Stimulated activated CD8-positive, alpha-beta memory T cell treated with anti-CD3 and anti-CD28 coated beads, Interleukin-4, amount 100 ng/mL, for 24 hours (primary cell): Measurements from ENCODE around the gene ISY1.
A peak's percentile ranks its signal among the peaks of the same experiment; 100 is the strongest.
"Not testable (repeated sequence)": the region's sequence is repeated elsewhere in the genome, so short reads cannot be mapped to it uniquely, and the experiment has no call there.

Experiments used
- DNase-seq: peaks from one replicate; pipeline ENCODE4 v3.0.0-alpha.2; 2020; ENCODE audit warnings: low read depth

Gene ISY1

DNA sequence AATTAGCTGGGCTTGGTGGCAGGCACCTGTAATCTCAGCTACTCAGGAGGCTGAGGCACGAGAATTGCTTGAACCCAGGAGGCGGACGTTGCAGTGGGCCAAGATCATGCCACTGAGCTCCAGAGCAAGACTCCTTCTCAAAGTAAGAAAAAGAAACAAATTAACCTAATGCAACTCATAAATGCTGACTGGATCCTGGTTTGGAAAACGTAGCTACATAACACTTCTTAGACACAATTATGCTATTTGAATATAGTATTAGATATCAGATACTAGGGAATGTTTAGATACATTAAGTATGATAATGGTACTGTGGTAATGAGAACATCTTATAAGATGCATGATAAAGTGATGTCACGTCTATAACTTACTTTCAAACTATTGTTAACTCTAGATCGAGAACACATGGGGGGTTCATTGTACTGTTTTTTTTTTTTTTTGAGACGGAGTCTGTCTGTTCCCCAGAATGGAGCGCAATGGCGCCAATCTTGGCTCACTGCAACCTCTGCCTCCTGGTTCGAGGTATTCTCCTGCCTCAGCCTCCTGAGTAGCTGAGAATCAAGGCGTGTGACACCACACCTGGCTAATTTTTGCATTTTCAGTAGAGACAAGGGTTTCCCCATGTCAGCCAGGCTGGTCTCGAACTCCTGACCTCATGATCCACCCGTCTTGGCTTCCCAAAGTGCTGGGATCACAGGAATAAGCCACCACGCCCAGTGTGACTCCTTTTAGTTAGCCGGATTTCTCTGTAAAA lies 5.9 kb upstream of the ISY1 start:
- no peak for DNase-seq

DNA sequence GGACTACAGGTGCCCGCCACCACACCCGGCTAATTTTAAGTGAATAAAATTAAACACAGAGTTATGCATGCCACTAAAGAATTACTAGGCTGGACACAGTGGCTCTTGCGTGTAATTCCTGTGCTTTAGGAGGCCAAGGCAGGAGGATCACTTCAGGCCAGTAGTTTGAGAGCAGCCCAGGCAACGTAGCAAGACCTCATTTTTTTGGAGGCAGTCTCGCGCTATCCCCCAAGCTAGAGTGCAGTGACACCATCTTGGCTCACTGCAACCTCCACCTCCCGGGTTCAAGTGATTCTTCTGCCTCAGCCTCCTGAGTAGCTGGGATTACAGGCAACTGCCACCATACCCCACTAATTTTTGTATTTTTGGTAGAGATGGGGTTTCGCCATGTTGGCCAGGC lies 4.7 kb upstream of the ISY1 start:
- DNase-seq: not testable (repeated sequence)

DNA sequence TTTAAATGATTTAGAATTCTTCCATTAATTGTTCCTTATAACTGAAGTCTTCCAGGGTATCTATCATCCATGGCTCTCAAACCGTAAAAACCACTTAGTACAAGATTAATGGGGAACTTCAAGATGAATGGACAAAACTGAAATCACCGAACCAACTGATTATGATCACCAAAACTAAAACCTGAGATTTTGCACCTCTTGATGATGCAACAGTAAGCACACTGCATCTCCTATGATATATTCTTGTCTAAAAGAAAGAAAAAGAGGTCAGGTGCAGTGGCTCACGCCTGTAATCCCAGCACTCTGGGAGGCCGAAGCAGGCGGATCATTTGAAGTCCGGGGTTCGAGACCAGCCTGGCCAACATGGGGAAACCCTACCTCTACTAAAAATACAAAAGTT lies 3.6 kb upstream of the ISY1 start:
- DNase-seq: no peak

DNA sequence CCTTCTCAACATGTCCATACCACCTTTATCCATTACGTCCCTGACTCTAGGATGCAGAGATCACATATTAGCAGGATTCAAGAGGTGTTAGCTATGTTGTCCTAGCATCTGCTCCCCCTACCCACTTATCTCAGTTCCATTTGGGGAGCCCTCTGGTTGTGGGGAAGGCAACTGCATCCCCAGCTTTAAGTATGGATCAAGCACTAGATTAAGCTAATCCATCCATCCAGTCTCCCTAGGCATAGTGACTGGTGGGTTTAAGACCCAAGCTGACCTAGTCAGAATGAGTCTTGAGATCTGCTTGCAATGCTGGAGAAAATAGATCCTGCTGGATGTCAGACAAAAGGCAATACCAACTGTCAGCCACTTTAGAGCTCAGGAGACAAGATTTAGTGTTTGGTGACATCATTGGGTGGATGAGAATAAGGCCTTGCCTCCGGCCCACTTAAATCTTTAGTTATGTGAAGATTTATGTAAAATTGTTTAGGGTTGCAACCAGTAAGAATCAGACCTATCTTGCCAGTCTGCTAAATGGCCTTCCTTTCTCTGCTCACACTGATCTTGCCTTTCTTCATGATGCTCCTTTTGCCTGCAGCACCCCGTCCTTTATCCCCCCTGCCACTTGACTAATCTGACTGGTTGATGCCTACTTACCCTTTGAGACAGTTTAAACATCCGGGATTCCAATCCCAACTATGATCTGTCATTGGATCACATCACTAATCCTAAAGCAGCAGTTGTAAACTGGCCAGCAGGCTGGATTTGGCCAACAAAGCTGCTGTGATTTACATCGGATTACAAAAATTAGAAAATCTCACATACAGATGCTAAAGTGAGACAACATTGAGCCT lies 2.1 kb upstream of the ISY1 start:
- DNase-seq: no peak

DNA sequence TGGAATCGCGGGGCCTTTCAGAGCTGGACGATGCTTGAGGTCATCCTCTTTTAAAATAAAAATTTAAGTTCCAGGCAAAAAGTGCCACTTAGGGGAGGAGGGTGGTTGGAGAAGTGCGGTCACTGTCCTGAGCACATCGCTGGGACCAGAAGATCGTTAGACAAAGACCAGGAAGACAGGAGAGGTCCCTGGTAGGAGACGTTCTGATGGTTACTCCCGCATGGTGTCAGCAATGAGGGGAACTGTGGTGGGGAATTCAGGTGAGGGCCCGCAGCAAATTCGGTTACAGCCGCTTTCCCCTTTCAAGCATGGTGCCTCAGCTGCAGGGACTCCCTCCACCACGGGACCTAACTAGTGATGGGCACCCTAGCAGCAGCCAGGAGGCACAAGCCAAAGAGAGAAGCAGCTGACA lies 1.0 kb upstream of the ISY1 start:
- peak; percentile 15 for DNase-seq

DNA sequence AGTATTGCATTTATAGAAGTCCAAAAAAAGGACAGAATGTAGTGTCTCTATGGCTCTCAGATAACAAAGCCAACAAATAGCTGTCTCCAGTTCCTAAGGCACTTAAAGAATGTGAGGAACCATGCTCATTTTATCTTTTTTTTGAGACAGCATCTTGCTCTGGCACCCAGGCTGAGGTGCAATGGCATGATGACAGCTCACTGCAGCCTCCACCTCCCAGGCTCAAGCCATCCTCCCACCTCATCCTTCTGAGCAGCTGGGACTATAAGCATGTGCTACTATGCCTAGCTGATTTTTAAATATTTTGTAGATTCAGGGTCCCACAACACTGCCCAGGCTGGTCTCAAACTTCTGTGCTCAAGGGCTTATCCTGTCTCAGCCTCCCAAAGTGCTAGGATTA lies 16.1 kb downstream of the ISY1 start:
- DNase-seq: no peak

DNA sequence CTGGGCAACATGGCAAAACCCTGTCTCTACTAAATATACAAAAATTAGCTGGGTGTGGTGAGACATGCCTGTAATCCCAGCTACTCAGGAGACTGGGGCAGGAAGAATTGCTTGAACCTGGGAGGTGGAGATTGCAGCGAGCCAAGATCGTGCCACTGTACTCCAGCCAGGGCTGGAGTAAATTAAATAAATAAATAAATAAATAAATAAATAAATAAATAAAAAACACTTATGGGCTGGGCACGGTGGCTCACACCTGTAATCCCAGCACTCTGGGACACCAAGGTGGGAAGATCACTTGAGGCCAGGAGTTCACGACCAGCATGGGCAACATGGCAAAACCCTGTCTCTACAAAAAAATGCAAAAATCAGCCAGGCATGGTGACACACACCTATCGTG lies 19.9 kb downstream of the ISY1 start:
- not testable (repeated sequence) for DNase-seq

DNA sequence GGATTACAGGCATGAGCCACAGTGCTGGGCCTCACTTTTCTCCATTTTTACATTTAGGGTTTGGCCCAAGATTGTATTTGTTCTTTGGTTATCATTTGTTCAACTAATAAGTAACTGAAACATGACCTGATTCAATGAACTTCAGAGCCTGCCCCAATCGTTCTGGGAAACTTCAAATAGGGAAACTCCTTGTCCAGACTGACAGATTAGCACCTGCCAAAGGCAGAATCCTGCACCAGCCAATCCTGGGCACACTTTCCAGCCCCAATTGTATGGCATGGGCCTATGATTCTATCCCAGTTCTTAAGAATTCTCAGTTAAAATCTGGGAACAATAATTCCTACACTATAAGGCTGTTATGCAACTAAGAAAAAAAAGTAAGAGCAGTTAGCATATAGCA lies 21.0 kb downstream of the ISY1 start:
- DNase-seq: no peak

DNA sequence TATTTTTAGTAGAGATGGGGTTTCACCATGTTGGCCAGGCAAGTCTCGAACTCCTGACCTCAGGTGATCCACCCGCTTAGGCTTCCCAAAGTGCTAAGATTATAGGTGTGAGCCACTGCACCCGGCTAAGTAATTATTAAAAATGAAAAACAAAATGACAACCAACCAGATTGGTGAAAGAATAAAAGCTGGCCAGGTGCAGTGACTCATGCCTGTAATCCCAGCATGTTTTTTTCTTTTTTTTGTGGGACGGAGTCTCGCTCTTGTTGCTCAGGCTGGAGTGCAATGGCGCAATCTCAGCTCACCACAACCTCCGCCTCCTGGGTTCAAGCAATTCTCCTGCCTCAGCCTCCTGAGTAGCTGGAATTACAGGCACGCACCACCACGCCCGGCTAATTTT lies 24.6 kb downstream of the ISY1 start:
- not testable (repeated sequence) for DNase-seq

DNA sequence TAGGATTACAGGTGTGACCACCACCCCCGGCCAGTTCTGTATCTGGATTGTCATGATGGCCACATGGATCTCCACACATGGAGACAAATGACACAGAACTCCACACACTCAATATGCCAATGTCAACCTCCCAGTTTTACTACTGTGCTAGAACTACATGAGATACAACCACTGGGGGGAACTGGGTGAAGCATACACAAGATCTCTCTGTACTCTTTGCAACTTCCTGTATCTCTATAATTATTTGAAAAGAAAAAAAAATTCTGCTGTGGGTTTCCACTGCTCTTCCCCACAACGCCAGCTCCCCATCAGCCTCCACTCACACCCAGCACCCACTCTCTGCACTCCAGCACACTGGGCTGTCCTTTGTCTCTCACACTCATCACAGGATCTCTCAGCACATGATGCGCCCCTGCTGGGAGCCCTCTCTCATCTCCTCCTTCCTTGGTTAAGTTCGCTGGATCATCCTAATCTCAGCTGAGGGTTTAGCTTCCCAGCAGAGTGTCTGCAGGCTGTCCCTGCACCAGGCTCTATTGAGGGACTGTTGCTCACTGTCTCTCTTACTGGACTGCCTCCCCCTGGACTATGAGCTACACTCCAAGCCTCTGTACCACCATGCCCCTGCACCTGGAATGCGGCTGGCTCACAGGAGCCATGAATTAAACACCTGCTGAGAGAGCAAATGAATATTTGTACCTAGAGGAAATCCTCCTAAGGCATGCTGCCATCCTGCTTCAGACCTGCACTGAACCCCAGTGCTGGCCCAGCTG lies 28.6 kb downstream of the ISY1 start:
- DNase-seq: no peak

DNA sequence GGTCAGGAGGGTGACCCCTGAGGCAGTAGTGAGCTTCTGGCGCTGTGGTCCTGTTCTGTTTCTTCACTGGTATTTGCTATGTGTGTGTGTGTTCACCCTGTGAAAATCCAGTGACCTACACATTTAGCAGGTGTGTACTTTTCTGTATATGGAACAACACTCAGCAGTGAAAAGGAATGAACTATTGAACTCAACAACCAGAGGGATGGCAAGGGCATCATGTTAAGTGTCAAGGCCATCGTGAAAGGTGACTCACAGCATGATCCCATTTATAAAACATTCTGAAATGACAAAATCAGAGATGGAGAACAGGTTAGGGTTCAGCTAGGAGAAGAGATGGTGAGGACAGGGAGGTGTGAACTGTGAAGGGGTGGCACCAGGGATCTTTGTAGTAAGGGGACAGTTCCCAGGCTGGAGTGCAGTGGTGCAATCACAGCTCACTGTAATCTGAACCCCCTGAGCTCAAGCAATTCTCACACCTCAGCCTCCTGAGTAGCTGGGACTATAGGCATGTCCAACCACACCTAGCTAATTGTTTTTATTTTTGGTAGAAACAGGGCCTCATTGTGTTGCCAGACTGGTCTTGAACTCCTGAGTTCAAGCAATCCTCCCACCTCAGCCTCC lies 29.3 kb downstream of the ISY1 start:
- no peak for DNase-seq

DNA sequence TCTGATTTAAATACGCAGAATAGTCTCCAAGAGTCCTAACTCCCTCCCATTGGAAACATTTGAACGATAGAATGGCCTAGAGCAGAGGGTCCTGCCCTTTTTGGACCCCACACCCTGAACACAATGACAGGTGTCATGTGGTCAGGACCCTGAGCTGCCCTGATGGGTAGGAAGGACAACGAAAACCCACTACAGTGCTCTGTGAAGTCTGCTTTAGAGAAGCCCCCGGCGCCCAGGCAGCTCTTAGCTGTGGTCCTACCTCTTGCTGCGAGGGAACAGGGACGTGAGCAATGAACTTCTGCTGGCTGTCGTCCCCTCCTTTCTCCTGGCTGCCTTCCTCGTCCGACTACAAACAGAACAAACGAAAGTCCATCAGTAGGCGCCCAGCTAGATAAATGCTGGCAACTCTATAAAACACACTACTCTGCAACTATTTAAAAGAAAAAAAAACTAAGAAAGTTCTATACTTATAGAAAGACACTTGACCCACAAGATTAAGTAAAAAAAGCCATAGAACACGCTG lies 30.5 kb downstream of the ISY1 start:
- DNase-seq: no peak

DNA sequence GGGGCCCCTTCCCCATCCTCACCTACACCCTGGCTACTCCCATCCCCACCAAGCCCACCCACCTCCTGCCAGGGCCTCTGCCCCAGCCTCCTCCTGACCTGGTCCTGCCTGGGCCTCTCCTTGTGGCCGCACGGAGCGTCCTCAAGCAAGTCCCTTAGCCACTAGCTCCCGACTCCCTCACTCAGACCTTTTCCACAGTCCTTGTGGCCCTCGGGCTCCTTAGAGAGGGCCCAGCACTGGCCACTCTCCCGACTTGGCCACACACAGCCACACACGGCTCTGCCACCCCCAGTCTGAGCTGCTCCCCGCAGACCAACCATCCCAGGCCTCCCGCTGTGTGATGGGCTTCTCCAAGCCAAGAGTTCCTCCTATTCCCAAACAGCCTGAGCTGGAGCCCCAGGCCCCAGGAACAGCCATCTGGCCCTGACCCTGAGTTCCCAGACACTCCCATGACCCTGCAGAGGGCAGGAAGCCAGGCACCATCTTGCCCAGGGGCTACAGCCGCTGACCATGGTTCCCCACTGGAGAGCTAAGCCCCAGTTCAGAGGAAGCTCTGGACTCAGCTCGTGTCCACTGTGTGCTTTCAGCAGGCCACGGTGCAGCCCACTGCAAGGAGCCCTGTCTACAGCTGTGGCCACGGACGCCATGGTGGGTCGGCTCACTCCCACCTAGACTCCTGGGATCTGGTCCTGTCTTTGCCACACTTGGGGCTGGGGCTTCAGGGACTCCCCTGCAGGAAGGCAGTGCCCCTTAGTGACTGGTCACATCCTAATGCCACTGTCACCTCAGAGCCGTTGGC lies 32.3 kb downstream of the ISY1 start:
- DNase-seq: no peak

DNA sequence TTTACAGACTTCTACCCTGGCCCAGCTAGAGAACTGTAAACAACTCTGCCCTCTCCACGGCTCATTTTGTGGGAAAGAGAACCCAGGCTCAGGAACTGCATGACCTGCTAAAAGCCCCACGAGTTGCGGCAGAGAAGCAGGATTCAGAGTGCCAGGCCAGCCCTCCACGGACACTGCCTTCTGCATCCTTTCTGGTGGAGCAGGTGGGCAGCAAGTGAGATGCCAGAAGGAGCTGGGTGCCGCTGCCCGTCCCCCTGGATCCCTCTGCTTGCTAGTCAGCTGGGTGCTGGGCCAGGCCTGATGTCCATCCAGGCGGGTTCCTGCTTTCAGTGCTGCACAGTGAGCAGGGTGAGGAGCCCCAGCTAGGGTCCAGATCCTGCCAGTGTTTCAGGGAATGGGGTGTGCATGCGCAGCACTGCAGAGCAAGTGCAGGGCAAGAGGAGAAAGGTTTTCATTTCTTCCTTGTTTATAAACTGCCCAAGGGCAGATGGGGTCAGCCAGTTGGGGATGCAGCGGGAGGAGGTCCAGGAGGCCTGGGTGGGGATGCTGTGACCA lies 34.1 kb downstream of the ISY1 start:
- no peak for DNase-seq

DNA sequence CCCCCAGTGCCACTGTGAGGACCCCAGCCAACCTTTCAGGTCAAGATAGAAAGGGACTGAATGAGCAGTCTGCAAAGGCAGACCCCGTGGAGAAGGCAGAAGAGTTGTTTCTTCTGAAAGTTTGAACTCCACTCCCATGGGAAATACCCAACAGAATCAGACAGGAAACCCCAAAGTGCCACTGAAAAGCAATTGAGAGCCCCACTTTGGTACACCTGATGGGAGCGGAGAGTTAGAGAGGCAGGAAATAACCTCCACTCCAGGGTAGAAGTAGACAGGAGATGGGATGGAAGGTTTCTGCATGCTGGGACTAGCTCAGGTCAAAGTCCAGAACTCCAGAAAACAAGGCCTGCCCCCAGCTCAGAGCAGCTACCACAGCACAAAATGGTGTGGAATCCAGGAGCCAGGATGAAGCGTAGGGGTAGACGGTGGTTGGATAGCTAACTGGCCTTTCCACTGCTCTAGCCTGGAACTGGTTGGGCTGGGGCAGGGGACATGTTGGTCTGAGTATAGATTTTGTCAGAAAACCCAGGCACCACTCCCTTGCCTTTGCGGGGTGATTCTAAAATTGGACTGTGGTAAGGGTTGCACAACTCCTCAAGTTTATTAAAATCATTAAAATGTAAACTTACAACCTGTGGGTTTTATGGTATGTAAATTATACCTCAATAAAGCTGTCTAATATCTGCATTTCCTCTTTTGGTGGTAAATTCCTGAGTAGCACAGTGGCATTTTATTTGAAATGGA lies 37.4 kb downstream of the ISY1 start:
- DNase-seq: no peak

DNA sequence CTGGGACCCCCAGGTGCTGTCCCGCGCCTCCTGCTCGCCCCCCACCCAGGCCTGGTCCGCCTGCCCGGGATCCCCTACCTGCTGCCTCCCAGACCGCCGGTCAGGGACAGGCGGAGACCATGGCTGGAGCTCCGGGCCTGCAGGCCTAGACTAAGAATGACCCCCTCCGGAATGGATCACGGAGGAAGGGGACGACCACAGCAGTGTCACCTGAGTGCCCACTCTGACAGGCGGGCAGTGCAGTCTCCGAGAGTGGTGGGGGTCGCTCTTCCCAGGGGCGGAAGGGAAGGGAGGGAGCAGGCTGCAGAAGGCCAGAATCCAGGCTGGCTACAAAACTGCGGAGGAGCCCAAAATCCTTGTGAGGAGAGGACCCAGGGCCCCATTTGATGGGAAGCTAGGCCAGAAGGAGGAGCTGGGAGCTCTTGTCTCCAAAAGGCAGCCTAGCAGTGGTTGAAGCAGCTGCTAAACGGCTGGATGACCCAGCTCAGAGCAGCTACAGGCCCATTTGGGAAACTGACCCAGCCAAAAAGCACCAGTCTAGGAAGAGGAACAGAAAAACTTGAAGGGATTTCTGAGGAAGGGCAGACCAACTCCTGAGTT lies 38.4 kb downstream of the ISY1 start:
- no peak for DNase-seq

DNA sequence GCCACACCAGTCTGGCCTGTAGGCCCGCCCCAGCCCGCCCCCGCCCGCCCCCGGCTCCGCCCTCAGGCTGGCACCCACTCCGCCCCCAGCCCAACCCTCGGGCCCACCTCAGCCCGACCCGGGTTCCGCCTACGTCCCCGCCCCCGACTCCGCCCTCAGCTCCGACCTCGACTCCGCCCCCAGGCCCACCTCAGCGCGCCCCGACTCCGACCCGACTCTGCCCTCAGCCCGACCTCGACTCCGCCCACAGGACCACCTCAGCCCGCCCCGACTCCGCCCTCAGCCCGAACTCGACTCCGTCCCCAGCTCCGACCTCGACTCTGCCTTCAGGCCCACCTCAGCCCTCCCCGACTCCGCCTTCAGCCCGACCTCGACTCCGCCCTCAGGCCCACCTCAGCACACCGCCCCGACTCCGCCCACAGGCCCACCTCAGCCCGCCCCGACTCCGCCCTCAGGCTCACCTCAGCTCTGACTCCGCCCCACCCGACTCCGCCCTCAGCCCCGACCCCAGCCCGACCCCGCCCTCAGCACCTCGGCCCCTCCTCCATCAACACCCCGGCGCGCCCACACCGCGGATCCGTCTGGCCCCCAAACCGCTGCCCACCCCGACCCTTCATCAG lies 39.0 kb downstream of the ISY1 start, which contains the start of gene RAB43:
Gene RAB43 (minus strand): TSS at position 13 of the 620 bp plus-strand sequence. CDS start 315 bp downstream, outside the sequence.
- peak; percentile 69 for DNase-seq

DNA sequence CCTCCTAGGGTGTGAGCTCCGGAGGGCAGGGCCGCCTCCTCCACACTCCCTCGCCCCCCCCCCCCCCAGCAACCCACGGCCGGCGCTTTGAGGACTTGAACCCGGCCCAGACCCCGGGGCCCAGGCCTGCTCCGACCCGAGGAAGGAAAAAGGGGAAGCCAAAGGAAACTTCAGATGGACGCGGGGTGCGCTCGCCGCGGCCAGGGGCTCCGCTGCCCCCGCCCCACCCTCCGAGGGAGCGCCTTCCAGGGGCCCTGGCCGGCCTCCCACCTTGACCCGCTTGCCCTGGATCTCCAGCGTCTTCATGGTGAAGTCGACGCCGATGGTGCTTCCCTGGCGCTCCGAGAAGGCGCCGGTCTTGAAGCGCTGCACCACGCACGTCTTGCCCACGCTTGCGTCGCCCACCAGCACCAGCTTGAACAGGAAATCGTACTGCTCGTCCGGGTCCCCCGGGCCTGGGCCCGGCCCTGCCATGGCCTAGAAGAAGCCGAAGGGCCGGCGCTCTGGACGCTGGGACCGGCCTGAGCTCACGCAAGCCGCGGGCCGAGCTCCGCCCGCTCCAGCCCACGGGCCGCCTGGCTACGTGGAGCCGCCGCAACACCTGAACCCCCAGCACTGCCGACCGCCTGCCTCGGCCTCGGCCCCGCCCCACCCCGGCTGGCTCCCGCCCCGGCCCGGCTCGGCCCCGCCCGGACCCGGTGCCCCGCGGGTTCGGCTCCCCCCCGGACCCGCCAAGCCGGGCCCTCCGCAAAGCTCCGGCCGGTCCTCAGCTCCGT lies 39.7 kb downstream of the ISY1 start:
- DNase-seq: peak; percentile 23
